GM19372 (cell line): ENCODE results near the gene EEF1A1.
"Not testable (repeated sequence)": the region's sequence is repeated elsewhere in the genome, so short reads cannot be mapped to it uniquely, and the experiment has no call there.

Source experiments
- ATAC-seq: cut with Tn5 transposase; IDR thresholded peaks from one replicate; pipeline ENCODE4 v1.9.1; 2021; ENCODE audit warnings: mild to moderate bottlenecking, low read depth, moderate library complexity; ENCODE audit not compliant: unreplicated experiment

The EEF1A1 gene

DNA sequence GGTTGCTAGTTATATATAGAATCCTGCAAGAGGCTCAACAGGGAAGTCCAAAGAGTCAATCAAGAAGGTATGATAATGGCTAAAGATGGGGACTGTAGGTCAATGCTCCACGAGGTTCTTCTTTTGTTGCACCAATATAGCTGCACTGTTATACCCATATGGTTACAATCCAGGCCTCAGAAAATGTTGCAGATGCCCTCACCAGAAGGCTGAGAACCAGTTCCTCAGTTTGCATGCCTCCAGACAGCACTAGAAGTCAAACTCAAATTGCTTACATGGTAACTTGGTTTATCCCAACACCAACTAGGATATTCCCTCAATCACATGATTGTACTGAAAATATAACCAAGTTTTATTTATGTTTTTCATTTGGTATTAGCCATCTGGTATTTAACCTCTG lies 12.1 kb downstream of the EEF1A1 start:
- no peak for ATAC-seq

GRCh38 chr6:73506246-73506645 lies 14.6 kb downstream of the EEF1A1 start:
- no peak for ATAC-seq

DNA sequence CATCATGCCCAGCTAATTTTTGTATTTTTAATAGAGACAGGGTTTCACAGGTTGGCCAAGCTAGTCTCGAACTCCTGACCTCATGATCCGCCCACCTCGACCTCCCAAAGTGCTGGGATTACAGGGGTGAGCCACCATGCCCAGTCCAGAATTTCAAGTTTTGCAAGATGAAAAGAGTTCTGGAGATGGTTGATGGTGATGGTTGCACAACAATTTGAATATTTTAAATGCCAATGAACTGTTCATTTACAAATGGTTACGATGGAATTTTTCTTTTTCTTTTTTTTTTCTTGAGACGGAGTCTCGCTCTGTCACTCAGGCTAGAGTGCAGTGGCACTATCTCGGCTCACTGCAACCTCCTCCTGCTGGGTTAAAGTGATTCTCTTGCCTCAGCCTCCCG lies 15.1 kb downstream of the EEF1A1 start:
- ATAC-seq, result not testable (repeated sequence)

- ATAC-seq, result no peak
These were observed 15.7 kb downstream of the EEF1A1 start for GRCh38 chr6:73505142-73505541.

DNA sequence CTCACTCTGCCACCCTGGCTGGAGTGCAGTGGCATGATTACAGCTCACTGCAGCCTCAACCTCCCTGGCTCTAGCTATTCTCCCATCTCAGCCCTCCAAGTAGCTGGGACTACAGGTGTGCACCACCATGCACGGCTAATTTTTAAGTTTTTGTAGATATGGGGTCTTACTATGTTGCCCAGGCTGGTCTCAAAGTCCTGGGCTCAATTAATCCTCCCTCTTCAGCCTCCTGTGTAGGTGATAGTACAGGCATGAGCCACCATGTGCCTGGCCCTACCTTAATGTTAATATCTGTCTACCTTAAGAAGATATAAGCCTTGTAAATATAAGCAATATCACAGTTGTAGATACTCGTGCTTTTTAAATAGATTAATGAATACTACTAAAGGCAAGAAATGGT lies 16.7 kb downstream of the EEF1A1 start:
- ATAC-seq, result no peak

GRCh38 chr6:73503027-73503772 lies 17.6 kb downstream of the EEF1A1 start:
- ATAC-seq, result no peak

GRCh38 chr6:73497915-73498314 lies 22.9 kb downstream of the EEF1A1 start:
- ATAC-seq, result no peak

- ATAC-seq, result no peak
These were observed 29.5 kb downstream of the EEF1A1 start for GRCh38 chr6:73491377-73491776.

DNA sequence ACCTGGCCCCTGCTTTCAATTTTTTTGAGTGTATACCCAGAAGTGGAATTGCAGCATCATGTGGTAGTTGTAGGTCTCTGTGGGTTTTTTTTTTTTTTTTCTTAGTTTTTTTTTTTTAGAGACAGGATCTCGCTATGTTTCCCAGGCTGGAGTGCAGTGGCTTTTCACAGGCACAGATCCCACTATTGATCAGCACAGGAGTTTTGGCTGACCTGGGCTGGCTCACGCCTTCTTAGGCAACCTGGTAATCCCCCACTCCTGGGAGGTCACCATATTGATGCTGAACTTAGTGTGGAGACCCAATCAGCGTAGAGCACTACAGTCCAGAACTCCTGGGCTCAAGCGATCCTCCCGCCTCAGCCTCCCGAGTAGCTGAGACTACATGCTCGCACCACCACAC lies 33.4 kb downstream of the EEF1A1 start:
- ATAC-seq, result no peak

DNA sequence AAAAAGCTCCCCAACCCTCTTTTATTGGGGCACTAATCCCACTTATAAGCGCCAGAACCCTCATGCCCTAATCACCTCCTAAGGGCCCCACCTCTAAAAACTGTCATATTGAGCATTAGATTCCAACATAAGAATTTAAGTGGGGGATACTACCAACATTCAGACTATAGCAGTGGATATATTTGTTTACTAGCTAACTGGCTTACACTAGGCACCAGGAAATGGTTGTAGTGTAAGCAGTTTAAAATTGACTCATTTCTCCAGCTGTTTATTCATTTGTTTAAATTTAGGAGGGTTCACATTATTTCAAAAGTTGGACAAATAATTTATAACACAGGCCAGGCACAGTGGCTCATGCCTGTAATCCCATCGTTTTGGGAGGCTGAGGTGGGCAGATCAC lies 36.4 kb downstream of the EEF1A1 start:
- no peak for ATAC-seq

DNA sequence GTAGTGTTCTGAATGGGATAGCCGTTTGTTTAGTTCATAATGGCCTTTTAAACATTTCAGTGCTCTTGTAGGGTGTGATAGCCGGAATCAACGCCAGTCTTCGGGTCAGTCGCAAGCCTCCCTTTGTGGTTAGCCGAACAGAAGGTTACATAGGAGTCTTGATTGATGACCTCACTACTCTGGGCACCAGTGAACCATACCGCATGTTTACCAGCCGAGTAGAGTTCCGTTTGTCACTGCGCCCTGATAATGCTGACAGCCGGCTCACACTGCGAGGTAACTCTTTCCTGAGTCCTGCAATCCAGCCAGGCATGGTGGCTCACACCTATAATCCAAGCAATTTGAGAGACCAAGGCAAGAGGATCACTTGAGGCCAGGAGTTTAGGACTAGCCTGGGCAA lies 38.9 kb downstream of the EEF1A1 start:
- no peak for ATAC-seq

DNA sequence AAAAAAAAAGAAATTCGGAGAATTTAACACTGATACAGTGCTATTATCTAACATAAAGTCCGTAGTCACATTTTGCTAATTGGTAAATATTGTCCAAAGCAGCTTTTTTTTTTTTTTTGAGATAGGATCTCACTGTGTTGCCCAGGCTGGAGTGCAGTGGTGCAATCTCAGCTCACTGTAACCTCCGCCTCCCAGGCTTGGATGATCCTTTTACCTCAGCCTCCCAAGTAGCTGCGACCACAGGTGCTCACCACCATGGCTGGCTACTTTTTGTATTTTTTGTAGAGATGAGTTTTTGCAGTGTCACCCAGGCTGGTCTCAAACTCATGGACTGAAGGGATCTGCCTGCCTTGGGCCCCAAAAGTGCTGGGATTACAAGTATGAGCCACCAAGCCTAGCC lies 43.4 kb downstream of the EEF1A1 start:
- ATAC-seq, result no peak

GRCh38 chr6:73476723-73477122 lies 44.1 kb downstream of the EEF1A1 start:
- no peak for ATAC-seq

- ATAC-seq, result peak; percentile 96
These were observed 49.0 kb downstream of the EEF1A1 start for GRCh38 chr6:73471686-73472290.
